GM21423 (cell line): ENCODE results near the gene FLRT2.

ENCODE experiments used
- ATAC-seq: cut with Tn5 transposase; IDR thresholded peaks from one replicate; pipeline ENCODE4 v1.9.1; 2021; ENCODE audit warnings: mild to moderate bottlenecking, moderate library complexity; ENCODE audit not compliant: unreplicated experiment

Gene FLRT2

DNA sequence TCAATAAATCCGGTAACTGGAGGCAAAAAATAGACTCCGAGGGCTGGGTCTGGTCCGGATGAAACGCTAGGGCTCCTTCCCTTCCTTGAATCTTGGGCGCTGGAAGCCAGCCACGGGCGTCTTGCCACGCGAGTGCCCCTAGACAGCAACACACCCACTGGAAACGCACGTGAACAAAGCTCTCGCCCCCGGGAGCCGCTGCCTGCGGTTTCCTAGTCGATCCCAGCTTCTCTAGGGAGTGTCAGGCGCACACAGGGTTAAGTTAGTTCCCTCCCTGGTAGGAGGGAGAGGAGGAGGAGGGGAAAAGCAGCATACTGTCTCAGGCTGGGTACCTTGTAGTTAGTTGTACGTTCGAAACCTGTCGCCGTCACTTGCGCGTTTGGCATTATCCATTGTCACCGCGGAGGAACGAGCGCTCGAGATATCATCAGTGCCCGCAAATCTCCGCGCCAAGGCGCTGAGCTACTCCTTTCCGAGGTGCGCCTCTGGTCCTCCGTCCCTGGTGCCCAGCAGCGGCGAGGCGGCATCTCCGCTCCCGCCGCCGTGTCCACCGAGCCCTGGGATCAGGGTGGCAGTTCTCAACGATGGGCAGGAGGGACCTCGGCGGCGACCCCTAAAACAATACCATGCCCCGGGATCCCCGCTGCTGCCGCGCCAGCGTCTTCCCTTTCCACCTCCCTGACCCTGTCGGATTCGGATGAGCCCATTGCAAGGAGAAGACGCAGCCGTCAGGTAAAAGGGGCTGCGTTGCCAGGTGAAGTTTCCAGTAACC, at the start of gene FLRT2:
FLRT2 (plus strand) TSS at position 342 of the 772 bp plus-strand sequence. CDS start 91,371 bp downstream, outside the sequence.
- ATAC-seq, result no peak

GRCh38 chr14:85481471-85481870, 48.5 kb upstream of the FLRT2 start:
- ATAC-seq, result no peak

DNA sequence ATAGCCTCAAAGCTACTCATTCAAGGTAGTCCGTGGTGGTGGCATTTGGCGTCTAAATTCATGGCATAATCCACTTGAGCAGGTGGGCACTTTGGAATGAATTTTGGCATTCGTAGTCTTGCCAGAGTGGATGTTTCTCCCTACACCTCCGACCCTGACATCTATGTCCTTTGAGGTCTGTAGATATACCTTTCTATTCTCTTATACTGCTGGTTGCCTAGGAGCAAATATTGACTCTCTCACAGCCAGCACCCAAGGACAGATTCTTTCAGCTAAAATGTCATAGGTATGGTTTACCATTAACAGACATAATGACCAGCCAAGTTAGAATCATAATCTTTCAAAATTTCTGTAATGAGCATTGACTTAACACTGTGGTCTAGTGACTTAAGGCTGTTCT, 47.4 kb upstream of the FLRT2 start:
- no peak for ATAC-seq

- no peak for ATAC-seq
Measured at GRCh38 chr14:85483037-85483436, 46.9 kb upstream of the FLRT2 start.

DNA sequence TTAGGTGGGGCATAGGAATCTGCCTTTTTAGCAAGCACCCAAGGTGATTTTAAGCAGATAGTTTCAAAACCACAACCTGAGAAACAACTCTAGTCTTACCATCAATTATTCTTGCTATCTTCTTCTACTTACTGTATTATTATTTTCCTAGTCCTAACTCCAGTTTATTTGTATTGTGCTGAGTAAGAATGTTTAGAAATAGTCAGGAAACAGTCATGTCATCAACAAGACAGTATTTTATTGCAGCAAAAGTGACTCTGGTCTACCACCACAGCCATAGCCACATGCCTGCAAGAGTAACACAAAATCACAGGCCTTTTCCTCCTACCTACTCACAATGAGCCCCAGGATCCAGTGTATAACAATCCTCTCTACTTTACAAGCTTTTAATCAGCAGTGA, 46.3 kb upstream of the FLRT2 start:
- ATAC-seq, result no peak

DNA sequence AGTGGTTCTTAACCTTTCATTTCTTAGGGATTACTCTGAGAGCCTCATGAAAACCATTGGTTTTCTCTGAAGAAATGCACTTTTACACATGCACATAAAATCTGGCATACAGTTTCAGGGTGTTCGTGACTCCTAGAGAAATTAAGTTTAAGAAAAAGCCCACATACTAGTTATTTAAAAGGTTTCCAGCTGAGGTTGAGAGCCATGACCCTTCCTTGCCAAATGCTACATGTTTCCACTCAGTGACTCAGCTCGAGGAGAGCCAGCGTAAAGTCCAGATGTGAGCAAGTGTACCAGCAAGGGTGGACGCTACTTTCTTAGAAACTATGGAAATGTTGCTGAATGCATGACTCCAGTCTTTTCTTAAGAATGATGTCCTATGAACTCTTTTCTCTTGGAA, 42.7 kb upstream of the FLRT2 start:
- no peak for ATAC-seq

DNA sequence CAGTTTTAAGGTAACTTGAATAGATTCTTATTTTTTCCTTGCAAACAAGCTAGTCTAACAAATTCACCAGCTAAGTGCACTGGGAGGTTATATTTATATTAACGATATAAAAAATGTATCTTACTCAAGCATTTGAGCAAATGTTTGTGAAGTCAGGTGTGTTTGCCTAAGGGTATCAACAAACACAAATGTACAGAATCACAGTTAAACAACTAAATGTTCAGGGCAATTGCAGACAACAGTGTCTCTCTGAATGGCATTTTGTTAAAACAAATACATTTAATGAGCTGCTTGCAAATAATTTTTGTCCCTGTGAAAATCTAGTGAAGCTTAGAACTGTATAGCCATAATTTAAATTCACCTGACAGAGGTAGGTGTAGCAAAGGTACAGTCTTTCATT, 28.2 kb upstream of the FLRT2 start:
- no peak for ATAC-seq

DNA sequence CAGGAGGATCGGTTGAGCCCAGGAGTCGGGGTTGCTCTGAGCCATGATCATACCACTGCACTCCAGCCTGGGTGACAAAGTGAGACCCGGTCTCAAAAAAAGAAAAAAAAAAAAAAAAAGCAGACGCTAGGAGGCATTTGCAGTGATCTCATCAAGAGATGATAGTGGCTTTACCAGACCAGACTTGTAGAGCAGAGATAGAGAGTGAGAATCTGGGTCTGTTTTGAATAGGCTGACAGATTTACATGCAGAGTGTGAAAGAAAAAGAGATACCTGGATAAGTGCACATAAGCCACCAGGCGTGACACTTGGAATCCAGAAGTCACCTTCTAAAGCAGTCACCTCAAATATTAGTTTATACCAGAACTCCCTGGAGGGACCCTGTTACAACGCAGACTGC, 21.1 kb upstream of the FLRT2 start:
- ATAC-seq, result no peak

GRCh38 chr14:85512451-85512850, 17.5 kb upstream of the FLRT2 start:
- no peak for ATAC-seq

GRCh38 chr14:85514487-85514886, 15.5 kb upstream of the FLRT2 start:
- no peak for ATAC-seq

DNA sequence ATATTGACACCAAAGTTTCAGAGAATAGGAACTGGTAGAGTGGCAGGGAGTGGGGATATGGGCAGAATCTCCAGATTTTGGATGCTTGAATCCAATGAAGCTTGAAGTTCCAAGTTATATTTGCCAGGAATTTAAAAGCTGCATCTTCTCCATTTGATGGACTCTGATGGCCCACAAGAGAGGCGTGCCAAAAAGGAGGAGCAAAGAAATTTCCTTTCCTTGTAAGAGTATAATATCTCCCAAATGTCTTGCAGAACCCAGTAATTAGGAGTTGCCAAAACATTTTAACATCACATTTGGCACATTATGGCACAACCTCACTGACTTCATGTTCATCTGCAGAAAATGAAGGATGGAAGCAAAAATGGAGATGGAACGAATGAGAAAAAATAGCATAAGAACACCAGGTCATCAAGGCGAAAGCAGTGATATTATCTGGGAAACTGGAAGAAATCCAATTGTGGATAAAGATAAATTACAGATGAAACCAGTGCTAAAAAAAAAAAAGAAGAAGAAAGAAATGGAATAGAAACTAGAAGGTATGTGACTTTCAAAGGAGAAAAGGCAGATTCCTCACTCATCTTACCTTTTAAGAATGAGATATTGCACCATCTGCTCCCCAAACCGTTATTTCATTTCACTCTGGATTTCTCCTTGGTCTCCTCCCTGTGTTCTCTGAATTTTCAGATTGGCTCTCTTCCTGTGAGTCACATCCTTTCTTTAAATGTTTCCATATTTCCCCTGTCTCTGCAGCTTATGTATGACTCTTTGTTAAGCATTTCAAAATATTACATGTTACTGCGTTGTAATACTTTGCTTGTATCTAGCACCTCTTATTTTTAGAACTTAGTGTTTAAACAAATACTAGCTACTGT, 13.5 kb upstream of the FLRT2 start:
- ATAC-seq, result no peak

GRCh38 chr14:85517114-85517688, 12.7 kb upstream of the FLRT2 start:
- no peak for ATAC-seq

DNA sequence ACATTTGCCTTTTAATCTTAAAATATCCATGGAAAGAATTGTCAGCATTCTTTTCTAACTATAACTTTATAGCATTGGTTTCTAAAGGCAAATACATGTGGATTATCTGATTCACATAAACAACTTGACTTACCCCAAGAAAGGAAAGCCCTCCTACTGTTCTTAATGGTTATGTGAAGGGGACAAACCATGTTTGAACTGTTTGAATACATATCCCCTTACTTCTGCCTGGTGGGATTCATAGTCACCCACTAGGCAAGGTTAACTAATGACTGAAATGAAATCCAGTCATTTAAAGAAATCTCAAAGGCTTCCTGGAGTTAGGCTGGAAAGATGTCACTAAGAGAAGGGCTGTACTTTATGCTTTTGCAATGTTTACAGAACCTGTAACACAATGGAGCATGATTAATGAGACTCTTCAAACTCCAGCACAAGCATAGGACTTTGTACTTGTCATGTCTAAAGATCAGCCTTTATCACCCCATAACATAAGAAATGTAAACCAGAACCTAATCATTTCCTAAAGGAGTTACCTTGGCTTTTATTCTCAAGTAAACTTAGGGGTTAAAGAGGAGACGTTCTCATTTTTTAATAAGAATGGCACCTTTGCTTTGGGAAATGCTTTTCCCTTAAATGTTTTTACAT, 10.2 kb upstream of the FLRT2 start:
- ATAC-seq, result no peak

DNA sequence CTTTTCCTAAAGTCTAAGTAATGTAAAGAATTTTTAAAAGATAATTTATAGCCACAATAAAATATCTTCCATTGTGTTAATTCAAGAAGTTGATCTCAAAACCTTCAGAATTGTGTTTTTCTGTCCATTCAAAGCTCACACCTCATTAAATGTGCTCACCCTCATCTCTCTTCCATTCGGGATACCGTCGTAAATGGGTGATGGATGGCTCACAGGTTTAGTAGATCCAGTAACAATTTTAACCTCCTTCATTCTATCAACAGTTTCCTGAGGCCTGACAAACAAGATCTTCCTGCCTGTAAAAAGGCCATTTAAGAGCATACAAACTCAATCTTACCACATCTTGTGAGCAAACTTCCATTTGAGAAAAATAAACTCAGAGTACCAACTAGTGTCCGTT, 9.4 kb upstream of the FLRT2 start:
- no peak for ATAC-seq

- ATAC-seq, result no peak
Measured at GRCh38 chr14:85523624-85524023, 6.3 kb upstream of the FLRT2 start.

DNA sequence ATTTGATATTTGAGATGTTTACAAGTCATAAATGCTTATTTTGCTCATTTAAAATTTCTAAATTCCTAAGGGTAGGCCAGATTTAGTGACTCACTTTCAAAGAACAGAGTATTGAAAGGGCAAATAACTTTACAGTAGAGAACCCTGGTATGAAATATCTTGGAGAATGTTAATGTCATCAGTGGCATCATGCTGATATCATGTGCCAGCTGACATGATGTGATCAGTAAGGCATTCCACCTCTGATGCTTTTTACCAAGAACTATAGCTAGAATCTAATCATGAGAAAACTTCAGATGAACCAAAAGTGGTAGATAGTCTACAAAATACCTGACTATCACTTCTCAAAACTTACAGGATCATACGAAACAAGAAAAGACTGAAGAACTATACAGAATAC, 2.9 kb upstream of the FLRT2 start:
- no peak for ATAC-seq

GRCh38 chr14:85527445-85528035, 2.4 kb upstream of the FLRT2 start:
- no peak for ATAC-seq

DNA sequence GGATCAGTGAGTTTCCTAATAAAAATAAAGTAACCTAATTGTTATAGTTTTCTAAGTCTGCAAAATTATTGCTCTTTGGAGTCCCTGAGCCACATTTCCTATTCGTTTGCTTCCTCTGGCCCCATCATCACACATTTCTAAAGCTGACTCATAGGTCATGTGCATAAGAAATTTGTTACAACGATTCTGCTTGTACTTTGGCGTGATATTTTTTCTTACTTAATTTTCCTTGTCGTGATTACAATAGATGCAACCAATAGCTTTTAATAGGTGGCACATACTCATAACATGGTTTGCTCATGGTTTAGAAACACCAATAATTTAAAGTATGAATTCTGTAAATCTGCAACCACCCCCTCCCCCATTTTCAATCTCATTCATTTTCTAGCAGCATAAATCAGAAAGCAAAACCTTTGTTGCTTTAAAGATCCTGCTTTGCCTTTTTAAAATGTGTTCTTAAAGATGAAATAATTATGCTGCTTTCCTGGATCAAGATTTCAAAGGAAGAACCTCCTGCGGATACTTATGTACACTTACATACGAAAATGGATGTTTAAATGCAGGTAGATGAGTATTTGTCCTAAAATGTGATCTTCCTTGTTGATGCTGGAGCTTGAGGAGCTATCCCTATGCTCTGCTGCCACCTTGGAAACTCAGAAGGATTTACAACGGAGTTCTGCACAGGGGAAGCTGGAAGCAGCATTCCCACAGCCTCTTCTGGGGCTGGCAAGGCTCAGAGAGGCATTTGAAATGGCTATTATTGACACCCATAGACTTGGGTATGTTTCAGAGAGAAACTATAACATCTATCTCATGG, 1.7 kb upstream of the FLRT2 start:
- no peak for ATAC-seq

GRCh38 chr14:85528897-85529631, 880 bp upstream of the FLRT2 start:
- no peak for ATAC-seq
